Mammary epithelial cell (primary cell): ENCODE measurements around the gene ATP12A.

Source experiments
- EZH2 ChIP-seq: IDR thresholded peaks from 2 replicates; pipeline ENCODE4 v1.6.1; 2012; ENCODE audit warnings: low read length, inconsistent platforms, borderline replicate concordance
- TF ChIP-seq, protein P1 (sequence below), 2 donors: IDR thresholded peaks in 1 of 2; conservative IDR thresholded peaks in 1 of 2; 2 replicates each; pipeline ENCODE4 v1.5.1; 2011 to 2012; ENCODE audit warnings: inconsistent platforms in 2 of 2, low read length in 2 of 2, mild to moderate bottlenecking in 2 of 2, control low read depth in 1 of 2, low read depth in 1 of 2; ENCODE audit not compliant: insufficient read depth in 1 of 2; ENCODE audit errors: extremely low read depth in 1 of 2

DNA sequence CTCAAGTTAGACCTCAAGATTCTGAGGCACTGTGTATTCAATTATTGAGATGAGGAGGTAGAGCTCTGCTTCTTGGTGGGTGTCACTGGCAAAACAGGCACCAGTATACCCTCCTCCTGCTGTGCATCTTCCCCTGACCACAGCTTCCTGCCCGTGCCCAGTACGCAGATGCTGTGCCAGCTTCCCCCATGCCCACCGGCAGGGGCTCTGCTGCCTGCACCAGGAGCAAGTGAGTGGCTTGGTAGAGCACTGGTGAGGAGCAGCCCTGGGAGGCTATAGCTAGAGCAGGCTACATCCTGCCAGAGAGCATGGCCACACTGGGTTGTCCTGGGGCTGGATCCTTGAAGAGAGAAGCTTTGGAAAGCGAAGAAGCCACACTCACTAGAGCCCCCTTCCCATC lies 62.8 kb downstream of the ATP12A start:
- TF ChIP-seq, protein P1, sequence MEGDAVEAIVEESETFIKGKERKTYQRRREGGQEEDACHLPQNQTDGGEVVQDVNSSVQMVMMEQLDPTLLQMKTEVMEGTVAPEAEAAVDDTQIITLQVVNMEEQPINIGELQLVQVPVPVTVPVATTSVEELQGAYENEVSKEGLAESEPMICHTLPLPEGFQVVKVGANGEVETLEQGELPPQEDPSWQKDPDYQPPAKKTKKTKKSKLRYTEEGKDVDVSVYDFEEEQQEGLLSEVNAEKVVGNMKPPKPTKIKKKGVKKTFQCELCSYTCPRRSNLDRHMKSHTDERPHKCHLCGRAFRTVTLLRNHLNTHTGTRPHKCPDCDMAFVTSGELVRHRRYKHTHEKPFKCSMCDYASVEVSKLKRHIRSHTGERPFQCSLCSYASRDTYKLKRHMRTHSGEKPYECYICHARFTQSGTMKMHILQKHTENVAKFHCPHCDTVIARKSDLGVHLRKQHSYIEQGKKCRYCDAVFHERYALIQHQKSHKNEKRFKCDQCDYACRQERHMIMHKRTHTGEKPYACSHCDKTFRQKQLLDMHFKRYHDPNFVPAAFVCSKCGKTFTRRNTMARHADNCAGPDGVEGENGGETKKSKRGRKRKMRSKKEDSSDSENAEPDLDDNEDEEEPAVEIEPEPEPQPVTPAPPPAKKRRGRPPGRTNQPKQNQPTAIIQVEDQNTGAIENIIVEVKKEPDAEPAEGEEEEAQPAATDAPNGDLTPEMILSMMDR (conservative IDR thresholded peaks at IDR 0.05 in 1 of 2, IDR thresholded peaks at IDR 0.05 in 1 of 2; ENCODE audit: extremely low read depth in 1 of 2, insufficient read depth in 1 of 2, low read depth in 1 of 2, low read length in 2 of 2), result no peak
- no peak for TF ChIP-seq EZH2
